H54 (cell line): ENCODE results near the gene DCST2.
"Not testable (repeated sequence)": the region's sequence is repeated elsewhere in the genome, so short reads cannot be mapped to it uniquely, and the experiment has no call there.

Experiments
- DNase-seq: peaks from one replicate; pipeline ENCODE4 v3.0.0; 2011; ENCODE audit warnings: low spot score, mixed read lengths; ENCODE audit not compliant: insufficient read length
- FAIRE-seq: peaks from 3 replicates; lab custom pipeline; 2011; peaks lifted over from hg19 to GRCh38; lab: Jason Lieb, UNC
- POLR2A ChIP-seq: IDR thresholded peaks from 2 replicates; pipeline ENCODE4 v1.6.1; 2011; ENCODE audit warnings: low read depth, mild to moderate bottlenecking, low read length

The DCST2 gene

DNA sequence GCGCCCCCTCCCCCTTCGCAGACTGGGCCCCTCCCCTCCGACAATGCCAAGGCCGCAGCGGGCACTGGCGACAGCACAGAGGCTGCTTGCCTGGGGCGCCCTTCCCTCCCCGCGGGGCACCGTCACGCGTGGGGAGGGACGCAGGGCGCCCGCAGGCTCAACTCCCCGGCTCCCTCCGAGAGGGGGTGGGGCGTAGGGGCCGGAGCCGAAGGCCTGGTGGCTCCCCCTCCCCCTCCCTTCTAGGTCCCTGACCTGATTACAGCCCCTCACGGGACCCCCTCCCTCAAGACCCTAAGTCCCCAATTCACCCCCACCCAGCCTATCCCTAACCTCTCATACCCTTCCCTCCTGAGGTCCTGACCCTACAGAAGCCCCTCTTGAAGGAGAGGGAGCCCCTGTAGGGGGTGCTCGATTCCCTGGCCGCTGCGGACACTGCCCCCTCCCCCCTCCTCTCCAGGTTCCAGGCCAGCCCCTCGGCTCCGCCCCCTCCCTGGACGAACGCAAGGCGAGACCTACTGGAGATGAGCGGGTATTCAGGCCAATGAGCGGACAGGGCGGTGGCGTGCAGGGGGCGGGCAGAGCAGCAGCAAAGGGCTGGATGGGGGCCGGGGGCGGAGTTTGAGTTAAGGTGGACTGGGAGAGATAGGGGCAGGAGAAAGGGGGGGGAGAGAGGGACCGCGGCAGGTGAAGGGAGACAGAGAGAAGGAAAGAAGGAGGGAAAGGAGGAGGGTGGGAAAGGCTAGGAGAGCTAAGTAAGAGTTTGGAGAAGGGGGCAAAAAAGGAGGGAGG lies 31.7 kb downstream of the DCST2 start:
- TF ChIP-seq POLR2A = peak; percentile 8; the same call in 1 of the 2 replicates
- no peak for FAIRE-seq
- DNase-seq = peak; percentile 94

DNA sequence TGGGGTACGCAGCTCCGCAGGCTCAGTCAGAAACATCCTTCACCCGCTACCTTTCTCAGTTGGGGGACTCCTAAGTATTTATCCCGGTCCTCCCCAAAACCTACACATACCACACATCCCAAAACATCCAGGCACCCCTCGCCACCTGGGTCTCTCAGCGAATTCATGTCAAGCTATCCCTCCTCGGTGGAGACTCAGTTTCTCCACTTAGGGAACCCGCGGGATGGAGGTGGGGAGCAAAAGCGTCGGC lies 32.2 kb downstream of the DCST2 start:
- no peak for FAIRE-seq
- no peak for DNase-seq
- TF ChIP-seq POLR2A = no peak

DNA sequence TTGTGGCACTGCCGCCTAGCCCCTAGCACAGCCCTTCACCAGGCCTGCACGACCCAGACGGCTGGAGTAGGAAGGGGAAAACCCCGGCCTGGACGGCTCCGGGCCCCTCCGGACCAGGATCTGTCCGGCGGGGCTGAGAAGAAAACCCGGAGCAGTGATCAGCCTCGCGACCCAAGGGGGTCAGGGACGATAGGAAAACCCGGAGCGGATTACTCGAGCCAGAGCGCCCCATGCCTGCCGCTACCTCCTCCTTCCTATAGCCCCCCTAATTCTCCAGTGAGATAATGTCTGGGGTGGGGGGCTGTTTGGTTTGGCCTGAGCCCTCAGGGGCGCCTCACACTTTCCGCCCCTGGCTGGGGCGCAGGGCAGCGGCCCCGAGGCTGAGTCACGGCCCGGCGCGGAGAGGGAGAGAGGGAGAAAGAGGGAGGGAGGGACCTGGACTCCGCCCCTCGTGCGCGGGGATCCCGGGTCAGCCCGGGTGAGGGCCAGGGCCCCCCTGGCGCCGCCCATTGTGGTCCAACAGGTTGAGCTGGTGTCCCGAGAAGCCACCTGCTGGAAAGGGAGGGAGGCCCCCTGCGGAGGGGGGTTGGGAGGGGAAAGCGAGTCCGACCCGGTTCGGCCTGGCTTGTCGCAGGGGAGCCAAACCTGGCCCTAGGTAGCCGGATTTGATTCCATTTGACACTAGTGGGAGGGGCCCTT lies 32.7 kb downstream of the DCST2 start:
- no peak for FAIRE-seq
- peak; percentile 82 for DNase-seq
- no peak; the same call in 1 of the 2 replicates for TF ChIP-seq POLR2A

DNA sequence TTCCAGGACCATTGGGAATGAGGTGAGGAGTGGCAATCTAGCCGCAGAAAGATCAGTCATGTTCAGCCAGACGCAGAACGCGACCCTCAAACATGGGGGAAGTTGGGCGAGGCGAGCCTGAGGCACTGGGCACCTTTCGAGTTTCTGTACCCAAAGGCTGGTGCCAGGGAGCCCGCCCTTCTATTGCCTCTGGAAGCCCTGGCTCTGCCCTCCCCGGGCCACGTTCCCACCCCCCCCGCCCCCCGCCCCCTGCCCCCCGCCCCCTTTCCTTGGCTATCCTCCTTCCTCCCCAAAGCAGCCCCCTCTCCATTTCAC lies 33.2 kb downstream of the DCST2 start:
- FAIRE-seq = no peak

DNA sequence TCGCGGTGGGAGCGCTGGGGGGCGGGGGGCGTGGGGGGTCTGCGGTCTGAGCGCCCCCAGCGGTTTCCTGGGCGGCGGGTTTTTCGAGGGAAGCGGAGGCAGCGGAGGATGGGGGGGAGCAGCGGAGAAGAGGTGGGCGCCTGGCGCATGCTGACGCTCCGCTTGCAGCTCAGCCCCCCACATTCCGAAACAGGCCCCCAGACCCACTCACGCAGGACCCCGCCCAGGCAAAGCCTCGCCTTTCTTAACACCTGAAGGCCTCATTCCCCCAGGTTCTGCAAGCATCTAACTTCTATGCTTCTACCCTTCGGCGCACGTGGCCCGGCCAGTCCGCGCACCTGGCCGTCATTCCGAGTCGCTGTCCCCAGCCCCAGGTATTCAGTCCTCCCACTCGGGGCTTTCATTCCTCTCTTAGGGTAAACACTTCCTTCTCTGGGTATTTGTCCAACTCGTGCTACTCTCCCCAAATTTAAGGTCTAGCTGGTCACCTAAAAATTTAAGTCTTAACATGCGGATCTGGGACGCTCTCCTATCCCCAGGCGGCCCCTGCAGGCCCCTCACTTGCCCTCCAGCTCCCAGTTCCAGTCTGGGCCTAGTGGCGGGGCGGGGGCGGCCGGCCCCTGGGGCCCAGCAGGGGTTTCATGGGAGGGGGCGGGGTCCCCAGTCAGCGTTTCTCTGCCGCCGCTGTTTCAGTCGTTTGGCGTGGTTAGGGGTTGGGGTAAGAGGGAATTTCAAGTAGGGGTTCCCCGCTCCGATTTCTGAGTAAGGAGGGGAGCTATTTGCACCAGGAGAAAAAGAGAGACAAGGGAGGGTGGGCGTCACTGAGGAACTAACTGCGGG lies 33.8 kb downstream of the DCST2 start:
- no peak for DNase-seq
- no peak for TF ChIP-seq POLR2A
- FAIRE-seq = no peak

More for the DNA sequence above, 33.2 kb downstream of the DCST2 start:
- no peak for DNase-seq
- no peak for TF ChIP-seq POLR2A

DNA sequence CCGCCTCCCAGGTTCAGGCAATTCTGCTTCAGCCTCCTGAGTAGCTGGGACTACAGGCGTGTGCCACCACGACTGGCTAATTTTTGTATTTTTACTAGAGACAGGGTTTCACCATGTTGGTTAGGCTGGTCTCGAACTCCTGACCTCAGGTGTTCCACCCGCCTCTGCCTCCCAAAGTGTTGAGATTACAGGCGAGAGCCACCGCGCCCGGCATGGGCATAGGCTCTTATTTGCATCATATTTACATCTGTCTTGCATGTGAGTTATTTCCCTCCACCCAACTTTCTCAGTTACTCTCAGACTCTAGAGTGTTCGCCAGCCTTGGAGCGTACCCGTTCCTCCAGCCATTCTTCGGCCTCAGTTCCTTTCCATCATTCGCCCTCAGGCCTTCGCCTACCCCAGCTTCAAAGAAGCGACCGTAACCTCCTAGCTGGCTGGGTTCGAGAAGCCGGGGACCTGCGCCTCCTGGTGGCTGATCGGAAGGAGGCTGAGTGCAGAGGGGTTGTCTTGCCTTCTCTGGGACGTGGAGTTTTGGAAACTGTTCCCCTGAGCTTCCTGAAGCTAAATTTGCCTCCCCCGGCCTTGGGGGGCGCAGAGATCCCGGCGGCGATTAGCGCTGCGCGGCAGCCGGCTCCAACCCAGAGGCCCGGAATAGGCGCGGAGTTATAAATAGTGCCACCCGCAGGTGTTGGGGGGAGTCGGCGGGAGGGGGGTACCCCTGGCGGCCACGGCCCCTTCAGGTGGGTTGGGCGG lies 34.6 kb downstream of the DCST2 start:
- no peak for FAIRE-seq
- TF ChIP-seq POLR2A = no peak
- DNase-seq = no peak

DNA sequence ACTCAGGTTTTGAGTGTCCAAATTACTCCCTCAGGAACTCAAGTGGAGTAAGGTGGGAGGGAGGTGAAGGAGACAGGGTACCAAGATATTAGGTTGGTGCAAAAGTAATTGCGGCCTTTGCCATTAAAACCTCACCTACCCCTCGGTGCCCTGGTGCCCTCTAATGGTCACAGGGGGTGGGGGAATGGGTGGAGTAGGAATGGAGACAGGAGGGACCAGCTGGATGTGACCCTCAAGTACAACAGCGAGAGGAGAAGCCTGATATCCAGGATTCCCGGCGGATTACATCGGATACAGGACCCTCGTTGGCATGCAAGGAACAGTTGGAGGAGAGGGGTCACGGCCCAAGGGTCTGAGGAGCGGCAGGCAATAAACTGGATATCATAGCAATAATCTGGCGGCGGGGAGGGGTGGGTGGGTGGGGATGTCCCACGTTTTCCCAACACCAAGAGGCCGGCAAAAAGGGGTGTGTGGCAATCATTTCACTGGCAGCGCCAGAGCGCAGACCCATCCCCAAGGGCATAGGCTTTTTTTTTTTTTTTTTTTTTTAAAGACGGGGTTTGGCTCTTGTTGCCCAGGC lies 35.3 kb downstream of the DCST2 start:
- FAIRE-seq (no peak), DNase-seq (no peak)
- TF ChIP-seq POLR2A = no peak

DNA sequence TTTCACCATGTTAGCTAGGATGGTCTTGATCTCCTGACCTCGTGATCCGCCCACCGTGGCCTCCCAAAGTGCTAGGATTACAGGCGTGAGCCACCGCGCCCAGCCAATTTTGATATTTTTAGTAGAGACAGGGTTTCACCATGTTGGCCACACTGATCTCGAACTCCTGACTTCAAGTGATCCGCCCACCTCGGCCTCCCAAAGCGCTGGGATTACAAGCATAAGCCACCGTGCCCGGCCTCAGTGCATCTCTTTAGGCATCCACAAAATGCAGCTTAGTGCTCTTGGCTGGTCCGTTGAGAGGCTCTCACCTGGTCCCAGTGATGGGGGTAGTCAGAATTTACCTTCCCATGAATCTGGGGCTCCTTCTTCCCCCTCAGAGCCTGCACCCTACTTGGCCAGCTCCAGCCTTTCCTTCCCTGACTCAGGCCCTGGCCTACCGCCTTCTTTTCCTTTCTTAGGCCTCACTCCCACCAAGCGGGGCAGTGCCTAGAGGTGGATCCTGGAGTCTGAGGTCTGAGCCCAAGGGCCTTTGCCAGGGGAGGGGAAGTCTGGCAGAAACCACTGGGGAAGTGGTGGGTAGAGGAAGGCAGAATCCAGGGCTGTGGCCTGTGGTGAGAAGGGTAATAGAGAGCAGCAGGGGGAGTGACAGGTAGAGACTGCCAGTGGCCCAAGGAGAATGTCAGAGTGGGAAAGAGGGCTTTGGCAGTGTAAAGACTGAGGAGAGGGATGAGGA lies 36.4 kb downstream of the DCST2 start:
- no peak for TF ChIP-seq POLR2A
- no peak for FAIRE-seq

DNA sequence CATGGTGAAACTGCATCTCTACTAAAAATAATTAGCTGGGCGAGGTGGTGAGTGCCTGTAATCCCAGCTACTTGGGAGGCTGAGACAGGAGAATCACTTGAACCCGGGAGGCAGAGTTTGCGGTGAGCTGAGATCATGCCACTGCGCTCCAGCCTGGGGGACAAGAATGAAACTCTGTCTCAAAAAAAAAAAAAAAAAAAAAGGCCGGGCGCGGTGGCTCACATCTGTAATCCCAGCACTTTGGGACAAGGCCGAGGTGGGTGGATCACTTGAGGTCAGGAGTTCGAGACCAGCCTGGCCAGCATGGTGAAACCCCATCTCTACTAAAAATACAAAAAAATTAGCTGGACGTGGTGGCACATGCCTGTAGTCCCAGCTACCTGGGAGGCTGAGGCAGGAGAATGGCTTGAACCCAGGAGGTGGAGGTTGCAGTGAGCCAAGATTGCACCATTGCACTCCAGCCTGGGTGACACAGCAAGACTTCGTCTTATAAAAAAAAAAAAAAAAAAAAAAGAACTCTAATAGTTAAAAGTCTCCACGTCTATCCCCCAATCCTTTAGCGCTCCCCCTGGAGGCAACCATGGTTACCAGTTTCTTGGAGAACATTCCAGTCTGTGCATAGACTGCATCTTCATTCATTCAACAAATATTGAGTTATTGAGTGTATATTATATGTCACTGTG lies 38.1 kb downstream of the DCST2 start:
- FAIRE-seq, DNase-seq: not testable (repeated sequence)

More for the DNA sequence above, 36.4 kb downstream of the DCST2 start:
- DNase-seq = no peak

DNA sequence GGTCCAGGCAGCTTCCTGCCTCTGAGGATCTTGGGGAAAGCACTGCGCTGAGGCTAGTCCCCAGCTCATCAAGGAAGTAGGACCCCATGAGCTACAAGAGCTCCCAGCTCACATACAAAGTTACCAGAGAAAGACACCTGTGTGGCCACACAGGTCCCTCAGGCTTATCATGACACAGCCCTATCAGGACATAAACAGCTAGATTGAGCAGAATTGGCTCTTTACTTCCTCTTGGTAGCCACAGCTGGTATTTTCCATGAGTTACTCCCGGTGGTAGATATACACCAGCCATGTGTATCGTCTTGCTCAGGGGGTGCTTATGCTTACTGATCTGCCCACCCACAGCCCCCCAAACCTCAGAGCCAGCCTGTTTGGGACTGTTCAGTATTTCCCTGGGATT lies 39.0 kb downstream of the DCST2 start:
- DNase-seq = no peak
- no peak for FAIRE-seq
- no peak for TF ChIP-seq POLR2A

DNA sequence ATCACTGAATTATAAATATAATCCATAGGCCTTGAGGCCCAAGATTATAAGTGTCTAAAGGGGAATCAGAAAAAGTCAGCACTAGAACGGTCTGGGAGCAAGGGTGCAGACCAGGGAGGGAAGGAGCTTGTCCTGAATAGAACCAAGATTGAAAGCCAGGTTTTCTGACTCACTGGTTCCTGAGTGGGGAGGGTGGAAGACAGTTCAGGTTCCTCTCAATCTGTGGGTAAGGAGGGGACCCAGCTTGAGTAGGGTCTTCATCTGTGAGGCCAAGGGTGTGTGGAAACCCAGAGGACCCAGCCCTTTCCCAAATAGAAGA lies 39.4 kb downstream of the DCST2 start:
- no peak for DNase-seq
- no peak for TF ChIP-seq POLR2A
- FAIRE-seq = no peak

DNA sequence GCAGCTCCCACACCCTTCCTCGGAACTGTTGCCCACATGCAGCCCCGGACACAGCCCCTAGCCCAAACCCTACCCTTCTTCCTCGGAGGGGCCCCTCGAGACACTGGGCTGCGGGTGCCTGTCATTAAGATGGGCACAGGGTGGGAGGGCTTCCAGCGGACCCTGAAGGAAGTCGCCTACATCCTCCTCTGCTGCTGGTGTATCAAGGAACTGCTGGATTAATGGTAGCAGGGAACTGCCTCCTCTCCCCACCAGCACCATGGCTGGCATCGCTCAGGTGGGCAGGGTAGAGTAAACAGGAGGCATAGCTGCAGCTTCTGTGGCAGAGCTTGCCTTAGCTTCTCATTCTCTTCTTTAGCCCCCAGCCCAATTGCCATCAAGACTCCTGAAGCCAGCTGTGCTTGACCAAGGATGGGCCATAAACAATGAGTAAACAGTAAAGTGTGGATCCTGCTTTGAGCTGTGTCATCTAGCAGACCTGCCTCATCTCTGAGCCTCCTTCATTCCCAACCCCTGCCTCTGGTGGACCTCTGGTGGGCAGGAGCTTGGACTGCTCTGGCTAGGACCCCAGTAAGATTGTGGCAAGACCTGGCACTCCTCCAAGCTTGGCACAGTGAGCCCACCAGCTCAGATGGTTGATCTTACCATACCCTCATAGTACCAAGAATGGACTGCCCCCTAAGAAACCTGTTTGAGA lies 39.9 kb downstream of the DCST2 start, which contains the start of gene LENEP:
LENEP (plus strand) TSS at position 15 of the 697 bp plus-strand sequence; CDS start at position 37, 22 bp downstream.
- FAIRE-seq = no peak
- no peak for TF ChIP-seq POLR2A
- no peak for DNase-seq
